H9 (cell line): Measurements from ENCODE around the gene DPT. TPM values are rescaled to one million over a fixed set of nuclear protein-coding genes. Genes with fewer than 3 reads are reported as not detected.

Experiments
- DNase-seq: peaks from one replicate; pipeline ENCODE4 v3.0.0-alpha.2; 2017
- H2AFZ ChIP-seq: one replicate; pipeline ENCODE4 v1.6.1; 2013; ENCODE audit warnings: mild to moderate bottlenecking, low read length, control low read depth, moderate library complexity
- H2AK5ac ChIP-seq: 2 replicates; pipeline ENCODE4 v1.6.1; 2013; ENCODE audit warnings: low read length, control low read depth, mixed read lengths; ENCODE audit not compliant: insufficient read length
- H2BK120ac ChIP-seq: one replicate; pipeline ENCODE4 v1.6.1; 2013; ENCODE audit warnings: low read depth, mild to moderate bottlenecking, low read length, control low read depth, inconsistent platforms; ENCODE audit not compliant: poor library complexity, severe bottlenecking
- H2BK12ac ChIP-seq: 2 replicates; pipeline ENCODE4 v1.6.1; 2013; ENCODE audit warnings: low read length, control low read depth, mixed read lengths, low read depth; ENCODE audit not compliant: insufficient read length
- H2BK15ac ChIP-seq: 2 replicates; pipeline ENCODE4 v1.6.1; 2013; ENCODE audit warnings: low read depth, low read length, control low read depth
- H2BK20ac ChIP-seq: one replicate; pipeline ENCODE4 v1.6.1; 2013; ENCODE audit warnings: low read depth, mild to moderate bottlenecking, low read length, control low read depth, inconsistent platforms; ENCODE audit not compliant: poor library complexity, severe bottlenecking
- H2BK5ac ChIP-seq: 2 replicates; pipeline ENCODE4 v1.6.1; 2013; ENCODE audit warnings: low read length, control low read depth, mixed read lengths; ENCODE audit not compliant: insufficient read length
- H3K14ac ChIP-seq: 2 replicates; pipeline ENCODE4 v1.6.1; 2013; ENCODE audit warnings: low read length, control low read depth; ENCODE audit not compliant: insufficient read depth
- H3K18ac ChIP-seq: 2 replicates; pipeline ENCODE4 v1.6.1; 2013; ENCODE audit warnings: low read depth, mild to moderate bottlenecking, mixed read lengths, low read length, control low read depth; ENCODE audit not compliant: insufficient read length
- H3K23ac ChIP-seq: 2 replicates; pipeline ENCODE4 v1.6.1; 2013; ENCODE audit warnings: low read length, control low read depth, mixed read lengths, low read depth; ENCODE audit not compliant: insufficient read length
- H3K23me2 ChIP-seq: 2 replicates; pipeline ENCODE4 v1.6.1; 2013; ENCODE audit warnings: low read depth, mild to moderate bottlenecking, mixed read lengths, low read length, control low read depth; ENCODE audit not compliant: insufficient read length, poor library complexity, severe bottlenecking
- H3K27ac ChIP-seq: 2 replicates; pipeline ENCODE4 v1.5.1; 2013; ENCODE audit warnings: low read length, control low read depth, mixed read lengths, low read depth; ENCODE audit not compliant: insufficient read length
- H3K27me3 ChIP-seq: 2 replicates; pipeline ENCODE4 v1.6.1; 2013; ENCODE audit warnings: low read length, control low read depth, inconsistent platforms; ENCODE audit not compliant: insufficient read depth
- H3K4ac ChIP-seq: 2 replicates; pipeline ENCODE4 v1.6.1; 2013; ENCODE audit warnings: low read depth, mild to moderate bottlenecking, control low read depth, inconsistent platforms, low read length, moderate library complexity
- H3K4me1 ChIP-seq: 2 replicates; pipeline ENCODE4 v1.6.1; 2013; ENCODE audit warnings: low read length, control low read depth, inconsistent platforms; ENCODE audit not compliant: insufficient read depth
- H3K4me2 ChIP-seq: 2 replicates; pipeline ENCODE4 v1.6.1; 2013; ENCODE audit warnings: low read length, control low read depth, mixed read lengths; ENCODE audit not compliant: insufficient read length, insufficient read depth
- H3K56ac ChIP-seq: 2 replicates; pipeline ENCODE4 v1.6.1; 2013; ENCODE audit warnings: low read depth, mild to moderate bottlenecking, mixed read lengths, low read length, control low read depth; ENCODE audit not compliant: insufficient read length
- H3K79me1 ChIP-seq: 2 replicates; pipeline ENCODE4 v1.6.1; 2013; ENCODE audit warnings: low read depth, mild to moderate bottlenecking, moderate library complexity, low read length, control low read depth, inconsistent platforms; ENCODE audit not compliant: insufficient read depth, poor library complexity, severe bottlenecking
- H3K79me2 ChIP-seq: 2 replicates; pipeline ENCODE4 v1.6.1; 2013; ENCODE audit warnings: low read length, control low read depth, inconsistent platforms; ENCODE audit not compliant: insufficient read depth
- H3K9ac ChIP-seq: 2 replicates; pipeline ENCODE4 v1.6.1; 2013; ENCODE audit warnings: low read length, control low read depth, mixed read lengths; ENCODE audit not compliant: insufficient read length; ENCODE audit errors: extremely low read depth
- H3K9me3 ChIP-seq: one replicate; pipeline ENCODE4 v1.6.1; 2013; ENCODE audit warnings: low read depth, low read length, inconsistent platforms; ENCODE audit not compliant: control insufficient read depth
- H3T11ph ChIP-seq: one replicate; pipeline ENCODE4 v1.6.1; 2013; ENCODE audit warnings: mild to moderate bottlenecking, low read length, control low read depth, inconsistent platforms
- H4K20me1 ChIP-seq: one replicate; pipeline ENCODE4 v1.6.1; 2013; ENCODE audit not compliant: control insufficient read depth, insufficient read length, insufficient read depth
- H4K5ac ChIP-seq: 2 replicates; pipeline ENCODE4 v1.6.1; 2013; ENCODE audit warnings: low read depth, mild to moderate bottlenecking, mixed read lengths, low read length, control low read depth; ENCODE audit not compliant: insufficient read length
- H4K8ac ChIP-seq: replicated peaks from 2 replicates; pipeline ENCODE4 v1.6.1; 2013; ENCODE audit warnings: low read length, control low read depth, mixed read lengths, low read depth; ENCODE audit not compliant: insufficient read length
- H4K91ac ChIP-seq: 2 replicates; pipeline ENCODE4 v1.6.1; 2013; ENCODE audit warnings: low read depth, mild to moderate bottlenecking, moderate library complexity, mixed read lengths, low read length, control low read depth; ENCODE audit not compliant: insufficient read length
- H3K27ac Mint-ChIP-seq, 3 experiments: 2 replicates in 2 of 3; 3 replicates in 1 of 3; pipeline ENCODE4 v1.8.0; 2020 to 2021; ENCODE audit warnings: mixed read lengths in 3 of 3, mild to moderate bottlenecking in 1 of 3, moderate library complexity in 1 of 3
- H3K27me3 Mint-ChIP-seq: 2 replicates; pipeline ENCODE4 v1.8.0; 2021; ENCODE audit warnings: low read depth, mild to moderate bottlenecking, moderate library complexity, mixed read lengths
- H3K36me3 Mint-ChIP-seq, 3 experiments: 2 replicates in 2 of 3; 3 replicates in 1 of 3; pipeline ENCODE4 v1.8.0; 2020 to 2021; ENCODE audit warnings: low read depth in 3 of 3, mixed read lengths in 3 of 3; ENCODE audit not compliant: insufficient read depth in 1 of 3
- H3K4me1 Mint-ChIP-seq, 2 experiments: 2 replicates each; pipeline ENCODE4 v1.8.0; 2020; ENCODE audit warnings: mixed read lengths in 2 of 2
- H3K4me3 Mint-ChIP-seq, 2 experiments: 2 replicates in 1 of 2; 3 replicates in 1 of 2; pipeline ENCODE4 v1.8.0; 2020 to 2021; ENCODE audit warnings: mild to moderate bottlenecking in 2 of 2, mixed read lengths in 2 of 2, moderate library complexity in 1 of 2
- H3K9me3 Mint-ChIP-seq, 2 experiments: 2 replicates in 1 of 2; 3 replicates in 1 of 2; pipeline ENCODE4 v1.8.0; 2020; ENCODE audit warnings: mild to moderate bottlenecking in 2 of 2, mixed read lengths in 2 of 2, moderate library complexity in 1 of 2
- WGBS: extraction: QIAGEN DNeasy Blood & Tissue Kit; methylation state at CpG from one replicate; pipeline ENCODE4 v1.1.7; 2013; ENCODE audit warnings: missing lambda C conversion rate, low lambda C conversion rate, mixed read lengths; ENCODE audit not compliant: insufficient read length; ENCODE audit errors: extremely low coverage; 5-methylcytosine and 5-hydroxymethylcytosine counted together
- total RNA-seq: library from RNA; stranded (reverse); gene quantifications from 2 replicates; pipeline ENCODE4 v1.2.1, GENCODE V29; 2021
- TF ChIP-seq, protein P1 (sequence below): fragments of 200-600 bp; sonication (generic); conservative IDR thresholded peaks from 3 replicates; pipeline ENCODE4 v1.8.0; 2021; ENCODE audit warnings: antibody characterized with exemption, mild to moderate bottlenecking

DPT gene
- total RNA-seq, 1 experiment from 2014 or later = not detected

- H3K27me3 Mint-ChIP-seq = no peaks in the 10 kb centered on the region
- no peak overlapping the region for H3K4ac ChIP-seq
- H2AFZ ChIP-seq = no peak overlapping the region
- no peaks in the 10 kb centered on the region for H3K79me2 ChIP-seq
- H3K9me3 Mint-ChIP-seq = no peaks in the 10 kb centered on the region
- no peak overlapping the region for H3K14ac ChIP-seq
- no peaks in the 10 kb centered on the region for H3K23me2 ChIP-seq
- no peak overlapping the region for H2BK120ac ChIP-seq
- TF ChIP-seq, protein P1, sequence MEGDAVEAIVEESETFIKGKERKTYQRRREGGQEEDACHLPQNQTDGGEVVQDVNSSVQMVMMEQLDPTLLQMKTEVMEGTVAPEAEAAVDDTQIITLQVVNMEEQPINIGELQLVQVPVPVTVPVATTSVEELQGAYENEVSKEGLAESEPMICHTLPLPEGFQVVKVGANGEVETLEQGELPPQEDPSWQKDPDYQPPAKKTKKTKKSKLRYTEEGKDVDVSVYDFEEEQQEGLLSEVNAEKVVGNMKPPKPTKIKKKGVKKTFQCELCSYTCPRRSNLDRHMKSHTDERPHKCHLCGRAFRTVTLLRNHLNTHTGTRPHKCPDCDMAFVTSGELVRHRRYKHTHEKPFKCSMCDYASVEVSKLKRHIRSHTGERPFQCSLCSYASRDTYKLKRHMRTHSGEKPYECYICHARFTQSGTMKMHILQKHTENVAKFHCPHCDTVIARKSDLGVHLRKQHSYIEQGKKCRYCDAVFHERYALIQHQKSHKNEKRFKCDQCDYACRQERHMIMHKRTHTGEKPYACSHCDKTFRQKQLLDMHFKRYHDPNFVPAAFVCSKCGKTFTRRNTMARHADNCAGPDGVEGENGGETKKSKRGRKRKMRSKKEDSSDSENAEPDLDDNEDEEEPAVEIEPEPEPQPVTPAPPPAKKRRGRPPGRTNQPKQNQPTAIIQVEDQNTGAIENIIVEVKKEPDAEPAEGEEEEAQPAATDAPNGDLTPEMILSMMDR = no peak
- no peaks in the 10 kb centered on the region for H3K27me3 ChIP-seq
- H2BK12ac ChIP-seq = no peak overlapping the region
- no peak overlapping the region for H3T11ph ChIP-seq
- H3K4me3 Mint-ChIP-seq = no peak overlapping the region
- DNase-seq = no peak
- H2AK5ac ChIP-seq = no peak overlapping the region
- H2BK15ac ChIP-seq = no peak overlapping the region
- no peak overlapping the region for H2BK5ac ChIP-seq
- no peaks in the 10 kb centered on the region for H3K79me1 ChIP-seq
- no peaks in the 10 kb centered on the region for H3K9me3 ChIP-seq
- no CpG with 5 or more reads among the region's 5 CpGs for WGBS
- no peaks in the 10 kb centered on the region; a peak in 1 of 4 replicates for H3K4me1 Mint-ChIP-seq
- H3K36me3 Mint-ChIP-seq = no peaks in the 10 kb centered on the region
- H4K8ac ChIP-seq = no peak overlapping the region
- H3K23ac ChIP-seq = no peak overlapping the region
- no peak overlapping the region for H2BK20ac ChIP-seq
- no peaks in the 10 kb centered on the region for H3K4me1 ChIP-seq
- no peak overlapping the region for H3K56ac ChIP-seq
- H3K27ac ChIP-seq = no peak overlapping the region
- H3K27ac Mint-ChIP-seq = no peak overlapping the region
- H3K18ac ChIP-seq = no peak overlapping the region
- no peak overlapping the region for H4K5ac ChIP-seq
- H4K91ac ChIP-seq = no peak overlapping the region
- H3K9ac ChIP-seq = no peak overlapping the region
- no peaks in the 10 kb centered on the region for H4K20me1 ChIP-seq
- H3K4me2 ChIP-seq = no peak overlapping the region
These were observed 7.0 kb upstream of the DPT start for GRCh38 chr1:168735974-168736373.
